ENCODE measurements around the gene EPC2.
"Not testable (repeated sequence)": the region's sequence is repeated elsewhere in the genome, so short reads cannot be mapped to it uniquely, and the experiment has no call there.

Gene EPC2

DNA sequence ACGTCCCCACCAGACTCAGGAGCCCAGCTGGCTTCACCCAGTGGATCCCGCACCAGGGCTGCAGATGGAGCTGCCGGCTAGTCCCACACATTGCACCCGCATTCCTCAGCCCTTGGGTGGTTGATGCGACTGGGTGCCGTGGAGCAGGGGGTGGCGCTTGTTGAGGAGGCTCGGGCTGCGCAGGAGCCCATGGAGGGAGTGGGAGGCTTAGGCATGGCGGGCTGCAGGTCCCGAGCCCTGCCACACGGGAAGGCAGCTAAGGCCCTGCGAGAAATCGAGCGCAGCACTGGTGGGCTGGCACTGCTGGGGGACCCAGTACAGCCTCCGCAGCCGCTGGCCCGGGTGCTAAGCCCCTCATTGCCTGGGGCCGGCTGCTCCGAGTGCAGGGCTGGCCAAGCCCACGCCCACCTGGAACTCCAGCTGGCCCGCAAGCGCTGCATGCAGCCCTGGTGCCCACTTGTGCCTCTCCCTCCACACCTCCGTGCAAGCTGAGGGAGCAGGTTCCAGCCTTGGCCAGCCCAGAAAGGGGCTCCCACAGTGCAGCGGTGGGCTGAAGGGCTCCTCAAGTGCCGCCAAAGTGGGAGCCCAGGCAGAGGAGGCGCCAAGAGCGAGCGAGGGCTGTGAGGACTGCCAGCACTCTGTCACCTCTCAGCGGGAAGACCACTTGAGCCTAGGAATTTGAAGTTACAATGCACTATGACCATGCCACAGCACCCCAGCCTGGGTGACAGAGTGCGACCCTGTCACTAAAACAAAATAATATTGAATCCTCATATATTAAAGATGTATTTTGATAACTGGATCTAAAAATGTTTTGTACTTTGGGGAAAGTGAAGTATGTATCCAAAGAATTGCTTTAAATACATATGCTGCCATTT is 34.0 kb downstream of the EPC2 start:
- not testable (repeated sequence) for DNase-seq

DNA sequence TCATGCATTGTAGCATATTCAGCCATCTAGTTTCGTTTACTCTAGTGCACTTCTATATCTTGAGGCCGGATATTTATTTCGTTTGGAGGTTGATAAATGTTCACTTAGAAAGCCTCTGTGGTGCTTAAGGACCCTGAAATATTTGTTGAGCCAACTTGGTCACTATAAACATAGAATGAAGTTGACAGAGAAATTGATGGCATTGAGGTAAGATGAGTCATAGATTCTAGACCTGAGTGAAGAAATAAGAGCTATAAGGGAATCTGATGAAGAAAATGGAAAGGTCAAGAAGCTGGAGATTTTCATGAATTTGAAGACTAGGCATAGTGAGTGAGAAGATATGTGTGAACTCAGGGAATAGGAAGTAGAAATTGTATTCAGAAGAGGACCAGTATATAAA is 35.9 kb downstream of the EPC2 start:
- DNase-seq: peak; percentile 12

DNA sequence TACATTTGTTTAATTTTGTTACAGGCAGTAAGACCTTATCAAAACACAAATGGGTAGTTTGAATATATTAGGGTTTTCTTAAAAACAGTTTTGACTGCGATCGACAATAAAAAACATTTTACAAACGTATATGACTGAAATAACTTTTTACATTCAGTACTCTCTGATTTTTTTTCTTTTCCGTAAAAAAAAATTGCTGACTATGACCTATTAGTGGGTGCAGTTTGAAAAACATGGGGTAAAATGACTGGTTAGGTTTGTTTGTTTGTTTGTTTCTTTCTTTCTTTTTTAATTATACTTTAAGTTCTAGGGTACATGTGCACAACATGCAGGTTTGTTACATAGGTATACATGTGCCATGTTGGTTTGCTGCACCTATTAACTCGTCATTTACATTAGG is 36.9 kb downstream of the EPC2 start:
- DNase-seq: no peak

DNA sequence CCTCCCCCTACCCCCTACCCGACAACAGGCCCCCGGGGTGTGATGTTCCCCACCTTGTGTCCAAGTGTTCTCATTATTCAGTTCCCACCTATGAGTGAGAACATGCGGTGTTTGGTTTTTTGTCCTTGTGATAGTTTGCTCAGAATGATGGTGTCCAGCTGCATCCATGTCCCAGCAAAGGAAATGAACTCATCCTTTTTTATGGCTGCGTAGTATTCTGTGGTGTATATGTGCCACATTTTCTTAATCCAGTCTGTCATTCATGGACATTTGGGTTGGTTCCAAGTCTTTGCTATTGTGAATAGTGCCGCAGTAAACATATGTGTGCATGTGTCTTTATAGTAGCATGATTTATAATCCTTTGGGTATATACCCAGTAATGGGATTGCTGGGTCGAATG is 37.3 kb downstream of the EPC2 start:
- DNase-seq: not testable (repeated sequence)

DNA sequence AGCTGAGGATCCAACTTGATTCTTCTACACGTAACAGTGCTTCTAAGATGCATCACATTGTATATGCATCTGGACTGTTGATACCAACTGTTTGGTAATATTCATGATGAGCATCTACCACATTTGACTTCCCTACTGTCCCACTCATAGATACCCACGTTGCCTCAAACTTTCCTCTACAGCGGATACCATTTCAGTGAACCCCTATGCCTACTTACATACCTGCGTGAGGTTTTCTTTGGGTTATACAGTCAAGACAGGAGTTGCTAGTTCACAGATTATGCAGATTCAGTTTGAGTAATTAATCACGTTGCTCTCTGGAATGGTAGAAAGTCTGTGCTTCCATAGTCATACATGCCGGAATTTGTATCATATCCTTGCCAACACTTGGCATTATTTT is 40.0 kb downstream of the EPC2 start:
- no peak for DNase-seq

DNA sequence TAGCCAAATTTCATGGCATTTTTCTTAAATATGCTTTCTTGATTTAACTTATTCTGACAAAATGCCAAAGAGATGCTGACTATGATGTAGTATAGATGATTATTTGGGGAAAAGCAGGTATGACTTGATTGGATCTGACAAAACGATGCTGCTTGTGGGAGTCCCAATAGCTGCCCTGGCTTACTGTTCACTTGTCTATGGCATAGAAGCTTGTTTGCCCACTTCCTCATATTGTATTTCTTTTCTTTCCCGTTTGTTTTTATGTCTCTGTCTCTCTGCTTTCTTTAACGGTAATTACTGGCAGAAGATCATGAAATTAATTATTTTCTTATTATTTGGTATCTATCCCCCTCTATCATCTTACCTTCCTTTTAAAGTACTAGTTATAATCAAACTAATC is 43.0 kb downstream of the EPC2 start:
- no peak for DNase-seq

DNA sequence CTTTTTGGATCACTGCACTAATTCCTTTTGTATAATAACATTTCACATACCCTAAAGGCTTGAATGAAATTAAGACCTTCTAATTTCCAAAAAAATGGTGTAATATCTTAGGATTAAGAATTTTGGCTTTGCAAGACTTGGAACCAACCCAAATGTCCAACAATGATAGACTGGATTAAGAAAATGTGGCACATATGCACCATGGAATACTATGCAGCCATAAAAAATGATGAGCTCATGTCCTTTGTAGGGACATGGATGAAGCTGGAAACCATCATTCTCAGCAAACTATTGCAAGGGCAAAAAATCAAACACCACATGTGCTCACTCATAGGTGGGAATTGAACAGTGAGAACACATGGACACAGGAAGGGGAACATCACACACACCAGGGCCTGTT is 43.5 kb downstream of the EPC2 start:
- DNase-seq: not testable (repeated sequence)

DNA sequence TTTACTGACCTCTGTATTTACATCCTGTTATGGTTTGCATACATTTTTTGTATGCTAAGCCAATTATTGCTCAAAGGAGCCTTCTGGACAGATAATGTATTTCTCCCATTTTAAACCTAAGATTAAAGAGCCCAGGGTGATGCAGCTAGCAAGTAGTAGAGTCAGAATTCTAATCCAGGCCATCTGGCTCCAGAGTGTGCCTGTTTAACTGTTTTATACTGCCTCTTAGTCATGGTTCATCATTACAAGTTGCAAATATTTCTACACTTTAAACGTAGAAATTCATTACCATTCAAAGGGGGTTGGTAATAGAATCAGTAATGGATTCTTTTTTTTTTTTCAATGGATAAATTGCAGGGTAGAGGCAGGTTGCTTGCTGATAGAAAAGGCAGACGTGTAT is 52.4 kb downstream of the EPC2 start:
- no peak for DNase-seq

DNA sequence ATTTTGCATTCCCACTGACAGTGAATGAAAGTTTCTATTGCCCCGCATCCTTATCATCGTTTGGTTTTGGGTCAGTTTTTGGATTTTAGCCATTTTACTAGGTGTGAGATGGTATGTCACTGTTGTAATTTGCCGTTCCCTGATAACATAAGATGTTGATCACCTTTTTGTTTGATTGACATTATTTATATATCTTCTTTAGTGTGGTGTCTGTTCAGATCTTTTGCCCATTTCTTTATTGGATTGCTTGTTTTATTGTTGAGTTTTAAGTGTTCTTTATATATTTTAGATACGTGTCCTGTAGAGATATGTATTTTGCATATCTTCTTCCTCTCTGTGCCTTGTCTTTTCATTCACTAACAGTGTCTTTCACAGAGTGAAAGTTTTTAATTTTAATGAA is 55.3 kb downstream of the EPC2 start:
- no peak for DNase-seq

DNA sequence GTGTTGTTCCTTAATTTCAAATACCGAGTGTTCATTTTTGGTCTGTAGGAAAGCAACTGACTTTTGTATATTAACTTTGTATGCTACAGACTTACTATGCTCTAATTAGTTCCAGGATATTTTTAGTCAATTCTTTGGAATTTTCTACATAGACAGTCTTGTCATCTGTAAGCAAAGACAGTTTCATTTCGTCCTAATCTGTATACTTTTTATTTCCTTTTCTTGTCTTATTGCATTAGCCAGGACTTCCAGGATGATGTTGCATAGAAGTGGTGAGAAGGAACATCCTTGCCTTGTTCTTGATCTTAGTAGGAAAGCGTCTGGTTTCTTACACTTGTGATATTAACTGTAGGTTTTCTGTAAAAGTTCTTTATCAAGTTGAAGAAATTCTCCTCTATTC is 56.5 kb downstream of the EPC2 start:
- DNase-seq: no peak

DNA sequence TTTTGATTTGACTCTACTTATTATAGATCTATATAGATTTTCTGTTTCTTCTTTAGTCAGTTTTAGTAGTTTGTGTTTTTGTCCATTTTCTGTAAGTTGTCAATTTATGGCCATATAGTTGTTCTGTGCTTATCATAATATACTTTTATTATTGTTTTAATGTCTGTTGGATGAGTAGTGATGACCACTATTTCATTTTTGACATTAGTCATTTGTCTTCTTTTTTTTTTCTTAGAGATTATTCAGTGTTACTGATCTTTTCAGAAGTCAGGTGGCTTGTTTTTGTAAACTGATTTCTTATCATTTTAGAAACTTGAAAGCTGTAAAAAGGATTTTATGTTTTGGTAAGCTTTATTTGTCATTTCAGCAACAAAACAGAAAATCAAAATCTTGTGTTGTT is 57.3 kb downstream of the EPC2 start:
- no peak for DNase-seq

DNA sequence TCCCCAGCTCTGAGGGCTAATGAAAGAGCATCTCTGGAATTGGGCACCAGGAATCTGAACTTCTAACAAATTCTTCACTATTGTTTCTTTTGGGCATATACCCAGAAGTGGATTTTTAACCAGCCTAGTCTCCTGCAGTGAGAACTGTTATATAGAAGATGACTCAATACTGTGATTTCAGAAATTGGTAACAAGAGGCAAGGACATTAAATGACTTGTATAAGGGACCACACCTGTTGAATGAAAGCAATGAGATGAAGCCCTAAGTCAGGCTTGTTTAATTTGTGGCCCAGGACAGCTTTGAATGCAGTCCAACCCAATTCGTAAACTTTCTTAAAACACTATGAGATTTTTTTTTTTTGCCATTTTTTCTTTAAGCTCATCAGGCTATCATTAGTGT is 57.9 kb downstream of the EPC2 start:
- no peak for DNase-seq

DNA sequence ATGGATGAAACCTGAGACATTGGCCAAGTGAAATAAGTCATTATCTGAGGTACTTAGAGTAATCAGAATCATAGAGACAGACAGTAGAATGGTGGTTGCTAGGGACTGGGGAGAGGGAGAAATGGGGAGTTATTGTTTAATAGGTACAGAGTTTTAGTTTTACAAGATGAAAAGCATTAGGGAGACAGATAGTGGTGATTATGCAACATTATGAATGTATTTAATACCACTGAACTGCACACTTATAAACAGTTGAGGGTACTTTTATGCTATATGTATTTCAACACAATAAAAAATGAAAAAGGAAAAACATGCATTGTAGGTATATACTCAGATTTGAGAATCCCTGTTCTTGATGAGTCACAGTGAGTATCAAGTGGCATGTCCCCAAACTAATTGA is 59.7 kb downstream of the EPC2 start:
- no peak for DNase-seq

DNA sequence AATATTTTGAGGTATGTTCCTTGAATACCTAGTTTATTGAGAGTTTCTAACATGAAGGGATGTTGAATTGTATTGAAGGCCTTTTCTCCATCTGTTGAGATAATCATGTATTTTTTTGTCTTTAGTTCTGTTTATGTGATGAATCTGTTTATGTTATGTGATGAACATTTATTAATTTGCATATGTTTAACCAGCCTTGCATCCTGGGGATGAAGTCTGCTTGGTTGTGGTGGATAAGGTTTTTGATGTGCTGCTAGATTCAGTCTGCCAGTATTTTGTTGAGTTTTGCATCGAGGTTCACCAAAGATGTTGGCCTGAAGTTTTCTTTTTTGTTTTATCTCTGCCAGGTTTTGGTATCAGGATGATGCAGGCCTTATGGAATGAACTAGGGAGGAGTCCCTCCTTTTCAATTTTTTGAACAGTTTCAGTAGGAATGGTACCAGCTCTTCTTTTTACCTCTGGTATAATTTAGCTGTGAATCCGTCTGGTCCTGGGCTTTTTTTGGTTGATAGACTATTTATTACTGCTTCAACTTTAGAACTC is 71.9 kb downstream of the EPC2 start:
- DNase-seq: no peak

DNA sequence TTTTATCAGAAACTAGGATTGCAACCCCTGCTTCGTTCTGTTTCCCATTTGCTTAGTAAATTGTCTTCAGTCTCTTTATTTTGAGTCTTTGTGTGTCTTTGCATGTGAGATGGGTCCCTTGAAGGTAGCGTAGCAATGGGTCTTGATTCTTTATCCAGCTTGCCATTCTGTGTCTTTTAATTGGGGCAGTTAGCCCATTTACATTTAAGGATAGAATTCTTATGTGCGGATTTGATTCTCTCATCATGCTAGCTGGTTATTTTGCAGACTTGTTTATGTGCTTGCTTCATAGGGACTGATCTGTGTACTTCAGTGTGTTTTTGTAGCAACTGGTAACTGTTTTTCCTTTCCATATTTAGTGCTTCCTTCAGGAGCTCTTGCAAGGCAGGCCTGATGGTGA is 73.5 kb downstream of the EPC2 start:
- DNase-seq: no peak

DNA sequence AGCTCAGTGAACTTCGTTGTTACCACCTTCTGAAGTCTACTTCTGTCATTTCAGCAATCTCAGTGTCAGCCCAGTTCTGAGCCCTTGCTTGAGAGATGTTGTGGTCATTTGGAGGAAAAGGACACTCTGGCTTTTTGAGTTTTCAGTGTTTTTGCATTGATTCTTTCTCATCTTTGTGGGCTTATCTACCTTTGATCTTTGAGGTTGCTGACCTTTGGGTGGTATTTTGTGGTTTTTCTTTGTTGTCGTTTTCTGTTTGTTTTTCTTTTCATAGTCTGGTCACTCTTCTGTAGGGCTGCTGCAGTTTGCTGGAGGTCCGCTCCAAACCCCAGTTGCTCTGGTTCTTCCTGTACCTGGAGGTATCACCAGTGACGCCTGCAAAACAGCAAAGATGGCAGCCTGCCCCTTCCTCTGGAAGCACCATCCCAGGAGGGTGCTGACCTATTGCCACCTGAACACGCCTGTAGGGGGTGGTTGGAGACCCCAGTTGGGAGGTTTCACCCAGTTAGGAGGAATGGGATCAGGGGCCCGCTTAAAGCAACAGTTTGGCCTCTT is 74.7 kb downstream of the EPC2 start:
- no peak for DNase-seq

DNA sequence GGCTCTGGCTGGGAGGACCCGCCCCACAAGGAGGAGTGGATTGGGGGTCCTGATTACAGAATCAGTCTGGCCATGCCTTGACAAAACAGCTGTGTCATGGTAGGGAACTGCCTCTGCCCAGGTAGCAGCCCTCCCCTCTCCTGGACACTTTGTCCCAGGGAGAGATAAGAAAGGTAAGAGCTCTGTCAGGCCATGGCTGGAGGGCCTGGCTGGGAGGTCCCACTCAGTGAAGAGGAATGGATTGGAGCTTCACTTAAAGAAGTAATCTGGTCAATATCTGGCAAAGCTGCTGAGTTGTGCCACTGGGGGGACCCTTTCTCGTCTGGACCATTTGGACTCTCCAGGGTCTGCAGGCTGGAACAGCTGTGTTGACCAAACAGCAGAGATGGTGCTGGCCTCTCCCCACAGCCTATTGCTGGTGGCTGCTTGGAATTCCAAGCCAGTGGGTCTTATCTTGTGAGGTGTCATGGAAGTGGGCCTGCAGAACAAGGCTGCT is 75.4 kb downstream of the EPC2 start:
- DNase-seq: no peak

DNA sequence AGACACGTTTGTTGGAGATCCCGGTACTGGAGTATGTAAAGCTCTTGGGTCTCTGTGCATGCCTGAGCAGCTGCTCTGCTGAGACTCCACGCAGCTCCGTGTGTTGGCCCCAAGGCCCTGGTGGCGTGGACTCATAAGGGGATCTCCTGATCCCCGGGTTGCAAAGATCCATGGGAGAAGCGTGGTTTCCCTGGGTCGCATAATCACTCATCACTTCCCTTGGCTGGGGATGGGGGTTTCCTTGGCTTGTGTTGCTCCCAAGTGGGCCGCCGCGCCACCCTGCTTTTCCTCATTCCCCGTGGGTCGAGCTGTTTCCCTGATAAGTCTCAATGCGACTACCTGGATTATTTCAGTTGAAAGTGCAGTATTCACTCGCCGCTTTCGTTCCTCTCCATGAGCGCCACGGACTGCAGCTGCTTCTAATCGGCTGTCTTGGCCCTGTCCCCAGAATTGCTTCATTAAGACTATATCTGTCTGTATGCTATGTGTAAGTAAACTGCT is 76.0 kb downstream of the EPC2 start:
- no peak for DNase-seq

DNA sequence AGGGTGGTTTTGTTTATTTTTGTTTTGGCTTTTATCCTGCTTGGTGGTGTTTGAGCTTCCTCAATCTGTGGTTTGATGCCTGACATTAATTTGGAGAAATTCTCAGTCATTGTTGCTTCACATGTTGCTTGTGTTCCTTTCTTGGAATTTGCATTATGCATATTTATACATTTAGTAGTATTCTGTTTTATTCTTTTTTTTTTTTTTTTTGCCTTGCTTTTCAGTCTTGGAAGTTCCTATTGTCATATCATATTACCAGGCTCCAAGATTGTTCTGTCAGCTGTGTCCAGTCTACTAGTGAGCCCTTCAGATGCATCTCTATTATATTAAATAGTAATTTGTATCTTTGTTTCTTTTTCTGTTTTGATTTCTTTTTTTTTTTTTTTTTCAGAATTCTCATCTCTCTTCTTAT is 77.0 kb downstream of the EPC2 start:
- DNase-seq: peak; percentile 13

DNA sequence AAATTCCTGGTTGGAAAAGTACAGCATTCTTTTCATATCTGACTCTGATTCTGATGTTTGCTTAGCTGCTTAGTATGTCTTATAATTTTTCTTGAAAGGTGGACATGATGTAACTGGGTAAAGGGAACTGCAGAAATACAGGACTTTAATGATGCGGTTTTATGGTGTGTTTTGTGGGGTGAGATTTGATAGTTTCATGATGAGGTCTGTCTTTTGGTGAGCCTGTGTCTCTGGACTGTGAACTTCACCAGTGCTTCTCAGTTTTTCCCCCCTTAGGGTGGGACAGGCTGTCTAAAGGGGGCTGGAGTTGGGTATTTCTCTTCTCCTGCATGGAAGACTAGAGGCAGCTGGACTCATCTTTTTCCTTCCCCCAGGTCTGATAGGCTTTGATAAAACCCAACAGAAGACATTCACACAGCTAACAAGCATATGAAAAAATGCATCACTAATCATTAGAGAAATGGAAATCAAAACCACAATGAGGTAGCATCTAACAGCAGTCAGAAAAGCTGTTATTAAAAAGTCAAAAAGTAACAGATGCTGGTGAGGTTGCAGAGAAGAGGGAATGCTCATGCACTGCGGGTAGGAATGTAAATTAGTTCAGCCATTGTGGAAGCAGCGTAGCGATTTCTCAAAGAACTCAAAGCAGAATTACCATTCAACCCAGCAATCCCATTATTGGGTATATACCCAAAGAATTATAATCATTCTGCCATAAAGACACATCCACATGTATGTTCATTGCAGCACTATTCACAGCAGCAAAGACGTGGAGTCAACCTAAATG is 77.6 kb downstream of the EPC2 start:
- peak; percentile 35 for DNase-seq

DNA sequence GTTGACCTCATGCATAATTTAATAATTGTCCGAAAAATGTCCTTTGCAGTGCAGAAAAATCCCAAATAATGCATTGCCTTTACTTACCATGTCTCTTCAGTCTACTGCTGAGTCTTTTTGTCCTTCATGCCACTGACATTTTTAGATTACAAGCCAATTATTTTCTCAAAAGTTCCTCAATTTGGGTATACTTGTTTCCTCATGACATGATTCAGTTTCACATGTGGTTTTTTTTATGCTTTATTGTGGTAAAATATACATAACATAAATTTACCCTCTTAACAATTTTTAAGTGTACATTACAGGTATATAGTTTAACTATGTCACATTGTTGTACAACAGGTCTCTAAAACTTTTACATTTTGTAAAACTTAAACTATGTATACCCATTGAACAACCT is 81.0 kb downstream of the EPC2 start:
- DNase-seq: no peak

DNA sequence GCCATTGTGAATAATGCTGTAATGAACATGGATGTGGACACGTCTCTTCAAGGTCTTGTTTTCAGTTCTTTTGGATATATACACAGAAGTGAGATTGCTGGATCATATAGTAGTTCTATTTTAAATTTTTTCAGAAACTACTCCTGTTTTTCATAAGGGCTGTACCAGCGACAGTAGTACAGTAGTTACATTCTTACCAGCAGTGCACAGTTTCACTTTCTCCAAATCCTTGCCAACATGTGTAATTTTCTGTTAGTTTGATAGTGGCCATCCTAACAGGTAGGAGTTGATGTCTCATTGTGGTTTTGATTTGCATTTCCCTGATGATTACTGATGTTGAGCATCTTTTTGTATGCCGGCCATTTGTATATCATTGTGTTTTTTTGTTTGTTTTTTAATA is 81.7 kb downstream of the EPC2 start:
- DNase-seq: no peak

DNA sequence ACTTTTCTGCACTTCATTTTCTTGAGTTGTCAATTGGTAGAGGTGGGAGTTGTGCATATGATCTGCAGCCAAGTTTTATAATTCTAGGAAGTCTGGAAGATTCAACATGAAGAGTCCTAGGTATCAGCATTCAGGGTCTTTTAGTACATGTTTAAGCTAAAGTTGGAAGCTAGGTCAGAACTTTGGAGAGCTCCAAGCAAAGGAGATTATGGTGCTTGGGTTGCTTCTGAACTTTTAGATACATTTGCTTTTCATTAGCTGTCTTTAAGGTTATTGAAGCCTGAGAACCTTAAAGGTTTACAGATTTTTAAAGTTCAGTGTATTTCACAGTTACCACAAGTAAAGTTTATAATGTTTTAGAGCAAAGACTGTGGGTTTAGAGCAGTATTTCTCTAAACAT is 85.5 kb downstream of the EPC2 start:
- DNase-seq: no peak
